ENCODE measurements around the gene RMI2. TPM values are rescaled to one million over a fixed set of nuclear protein-coding genes. Genes with fewer than 3 reads are reported as not detected.

RMI2 gene
- polyA plus RNA-seq, 1 donor (not counting 4 experiments of a cell fraction or from before 2014, with no cell fraction given) = 6.8 TPM

- Histone ChIP-seq H3K4me1 (ENCODE audit: control insufficient read depth, extremely low read depth, insufficient read depth, low read length) (peaks cover 11% of the 10 kb centered on the region), H3K4me2 (ENCODE audit: control insufficient read depth, extremely low read depth, insufficient read depth, low read depth, low read length) (no peak overlapping the region), H3K9me3 (ENCODE audit: control insufficient read depth, low read depth, low read length) (no peaks in the 10 kb centered on the region), H2AFZ (ENCODE audit: control insufficient read depth, low read length) (no peak overlapping the region), H3K36me3 (ENCODE audit: control insufficient read depth in 2 of 2, extremely low read depth in 1 of 2, insufficient read depth in 2 of 2, low read length in 2 of 2) (no peaks in the 10 kb centered on the region), H3K27ac (ENCODE audit: control insufficient read depth, insufficient read depth, low read length) (no peak overlapping the region), H3K79me2 (ENCODE audit: control insufficient read depth, insufficient read depth, low read length) (no peaks in the 10 kb centered on the region), H3K4me3 (ENCODE audit: control insufficient read depth in 2 of 3, extremely low read depth in 1 of 3, insufficient read depth in 2 of 3, low read depth in 1 of 3, low read length in 3 of 3) (no peak overlapping the region), H3K9ac (ENCODE audit: control insufficient read depth, extremely low read depth, insufficient read depth, low read length) (no peak overlapping the region), H3K27me3 (ENCODE audit: control insufficient read depth, extremely low read depth, insufficient read depth, low read length) (no peaks in the 10 kb centered on the region), H3K9me1 (ENCODE audit: control insufficient read depth, extremely low read depth, insufficient read depth, low read length) (no peaks in the 10 kb centered on the region), H4K20me1 (ENCODE audit: control insufficient read depth, extremely low read depth, insufficient read depth, low read length) (no peaks in the 10 kb centered on the region)
- dilution Hi-C loops (cut with MboI; ENCODE audit: extremely low pct_ligation_motif_present, low sequenced_read_pairs) = no loop called here
- TF ChIP-seq CTCF (optimal IDR thresholded peaks at IDR 0.05 in 1 of 3, IDR thresholded peaks at IDR 0.05 in 1 of 3, conservative IDR thresholded peaks at IDR 0.05 in 1 of 3; ENCODE audit: extremely low read depth in 1 of 3, insufficient read depth in 2 of 3, low read length in 3 of 3) (no peak), EZH2 (IDR thresholded peaks at IDR 0.05; ENCODE audit: low read length) (no peak)
- no peak for FAIRE-seq
- DNase-seq (ENCODE audit: low read depth, low spot score) = no peak
Observed at GRCh38 chr16:11393366-11393765, 48.1 kb downstream of the RMI2 start.

DNA sequence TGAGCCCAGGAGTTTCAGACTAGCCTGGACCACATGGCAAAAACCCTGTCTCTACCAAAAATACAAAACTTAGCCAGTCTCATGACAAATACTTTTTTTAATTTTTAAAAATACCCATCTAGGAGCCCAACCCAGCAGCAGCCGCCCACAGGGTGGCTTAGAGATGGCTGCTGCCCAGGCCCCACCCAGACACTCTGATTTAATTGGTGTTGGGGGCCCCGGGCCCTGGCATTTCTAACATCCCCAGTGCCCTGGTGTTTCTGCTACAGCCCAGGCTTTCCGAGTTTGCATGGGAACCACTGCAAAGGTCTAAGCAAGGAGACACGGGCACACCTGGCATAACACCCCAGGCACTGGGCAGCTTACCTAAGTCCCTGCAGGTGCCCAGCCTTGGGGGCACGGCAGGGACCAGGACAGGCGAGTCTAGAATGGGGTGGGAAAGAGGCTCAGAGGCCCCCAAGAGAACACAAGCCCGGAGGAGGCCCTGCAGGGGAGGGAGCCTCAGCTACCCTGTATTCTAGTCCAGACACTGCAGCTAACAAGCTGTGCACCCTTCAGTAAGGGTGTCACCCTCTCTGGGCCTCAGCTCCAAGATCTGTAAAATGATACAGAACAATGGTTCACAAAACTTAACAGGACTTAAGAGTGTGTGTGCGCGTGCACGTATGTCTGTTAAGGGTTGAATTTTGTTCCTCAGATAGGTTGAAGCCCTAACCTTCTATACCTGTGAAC, 48.8 kb downstream of the RMI2 start:
- H3K9me3 ChIP-seq (ENCODE audit: control insufficient read depth, low read depth, low read length) = no peaks in the 10 kb centered on the region
- H3K27ac ChIP-seq (ENCODE audit: control insufficient read depth, insufficient read depth, low read length) = no peak overlapping the region
- H3K79me2 ChIP-seq (ENCODE audit: control insufficient read depth, insufficient read depth, low read length) = no peaks in the 10 kb centered on the region
- DNase-seq (ENCODE audit: low read depth, low spot score) = no peak
- dilution Hi-C loops (cut with MboI; ENCODE audit: extremely low pct_ligation_motif_present, low sequenced_read_pairs) = no loop called here
- H2AFZ ChIP-seq (ENCODE audit: control insufficient read depth, low read length) = no peak overlapping the region
- H3K9me1 ChIP-seq (ENCODE audit: control insufficient read depth, extremely low read depth, insufficient read depth, low read length) = no peaks in the 10 kb centered on the region
- no peak overlapping the region for H3K9ac ChIP-seq (ENCODE audit: control insufficient read depth, extremely low read depth, insufficient read depth, low read length)
- H3K4me2 ChIP-seq (ENCODE audit: control insufficient read depth, extremely low read depth, insufficient read depth, low read depth, low read length) = no peak overlapping the region
- H3K36me3 ChIP-seq (ENCODE audit: control insufficient read depth in 2 of 2, extremely low read depth in 1 of 2, insufficient read depth in 2 of 2, low read length in 2 of 2) = no peaks in the 10 kb centered on the region
- H4K20me1 ChIP-seq (ENCODE audit: control insufficient read depth, extremely low read depth, insufficient read depth, low read length) = no peaks in the 10 kb centered on the region
- peaks cover 11% of the 10 kb centered on the region for H3K4me1 ChIP-seq (ENCODE audit: control insufficient read depth, extremely low read depth, insufficient read depth, low read length)
- no peak overlapping the region for H3K4me3 ChIP-seq (ENCODE audit: control insufficient read depth in 2 of 3, extremely low read depth in 1 of 3, insufficient read depth in 2 of 3, low read depth in 1 of 3, low read length in 3 of 3)
- TF ChIP-seq EZH2 (IDR thresholded peaks at IDR 0.05; ENCODE audit: low read length) (no peak), CTCF (optimal IDR thresholded peaks at IDR 0.05 in 1 of 3, IDR thresholded peaks at IDR 0.05 in 1 of 3, conservative IDR thresholded peaks at IDR 0.05 in 1 of 3; ENCODE audit: extremely low read depth in 1 of 3, insufficient read depth in 2 of 3, low read length in 3 of 3) (no peak)
- peaks cover 4% of the 10 kb centered on the region for H3K27me3 ChIP-seq (ENCODE audit: control insufficient read depth, extremely low read depth, insufficient read depth, low read length)
- no peak for FAIRE-seq
